Panc1 (cell line): Measurements from ENCODE around the gene SMPD1. TPM values are rescaled to one million over a fixed set of nuclear protein-coding genes. Genes with fewer than 3 reads are reported as not detected.
A peak's percentile ranks its signal among the peaks of the same experiment; 100 is the strongest.

ENCODE experiments used
- ATAC-seq: fragments of 200-7000 bp; cut with Tn5 transposase; 2 replicates; pipeline ENCODE4 v1.9.1; 2020; ENCODE audit warnings: mild to moderate bottlenecking, moderate library complexity
- Bru-seq: library from RNA; stranded (reverse); fragments of 400-500 nt; gene quantifications from one replicate; lab custom pipeline; 2021; lab: Mats Ljungman, UMichigan
- BruChase-seq, 2 experiments: library from RNA; stranded (reverse); fragments of 400-500 nt; gene quantifications; one replicate each; lab custom pipeline; 2021; lab: Mats Ljungman, UMichigan
- BruUV-seq: library from RNA; stranded (reverse); fragments of 400-500 nt; replicated peaks from 2 replicates; lab custom pipeline; 2021; lab: Mats Ljungman, UMichigan
- CTCF ChIA-PET: fragments of 300-600 bp; sonication (Branson Sonifier 250); formaldehyde crosslinking; loops from one replicate; lab custom pipeline; 2022; ENCODE audit warnings: antibody characterized with exemption; lab: Charles Lee
- POLR2A ChIA-PET: fragments of 300-600 bp; sonication (Branson Sonifier 250); formaldehyde crosslinking; loops from one replicate; lab custom pipeline; 2022; ENCODE audit warnings: antibody characterized with exemption; lab: Charles Lee
- DNase-seq: peaks from one replicate; pipeline ENCODE4 v3.0.0-alpha.2; 2010; ENCODE audit warnings: low read depth, low spot score
- H3K27ac ChIP-seq: 2 replicates; pipeline ENCODE4 v1.5.1; 2011; ENCODE audit warnings: mild to moderate bottlenecking, low read length, inconsistent platforms
- H3K27me3 ChIP-seq: fragments of 200-500 bp; sonication (Bioruptor generic); 2 replicates; pipeline ENCODE4 v1.6.0; 2014; ENCODE audit warnings: low read length, inconsistent platforms; ENCODE audit not compliant: control insufficient read depth, insufficient read depth
- H3K36me3 ChIP-seq: fragments of 200-500 bp; sonication (Bioruptor generic); 2 replicates; pipeline ENCODE4 v1.5.1; 2014; ENCODE audit warnings: inconsistent platforms, mild to moderate bottlenecking, low read length, moderate library complexity; ENCODE audit not compliant: control insufficient read depth, insufficient read depth
- H3K4me1 ChIP-seq: 2 replicates; pipeline ENCODE4 v1.5.1; 2011; ENCODE audit warnings: inconsistent platforms, mild to moderate bottlenecking, low read length, moderate library complexity; ENCODE audit not compliant: control insufficient read depth, insufficient read depth
- H3K4me3 ChIP-seq, 2 experiments: 2 replicates each; pipeline ENCODE4 v1.5.1; 2011 to 2012; ENCODE audit warnings: low read depth in 2 of 2, low read length in 2 of 2, mild to moderate bottlenecking in 2 of 2, inconsistent platforms in 1 of 2, moderate library complexity in 1 of 2
- H3K9me3 ChIP-seq: fragments of 200-500 bp; sonication (Bioruptor generic); 2 replicates; pipeline ENCODE4 v1.5.1; 2014; ENCODE audit warnings: low read depth, mild to moderate bottlenecking, inconsistent platforms, low read length, moderate library complexity; ENCODE audit not compliant: control insufficient read depth, insufficient read depth
- POLR2AphosphoS5 ChIP-seq: IDR thresholded peaks from 2 replicates; pipeline ENCODE4 v1.6.1; 2012; ENCODE audit warnings: mild to moderate bottlenecking, low read depth, low read length, moderate library complexity
- REST ChIP-seq, 2 experiments: IDR thresholded peaks; 2 replicates each; pipeline ENCODE4 v1.6.1; 2011 to 2012; ENCODE audit warnings: low read depth in 2 of 2, control low read depth in 1 of 2, low read length in 1 of 2, mild to moderate bottlenecking in 1 of 2, moderate library complexity in 1 of 2; ENCODE audit not compliant: insufficient read depth in 1 of 2
- SIN3A ChIP-seq: IDR thresholded peaks from 2 replicates; pipeline ENCODE4 v1.6.1; 2012; ENCODE audit warnings: low read depth, mild to moderate bottlenecking, low read length, moderate library complexity, borderline replicate concordance; ENCODE audit not compliant: insufficient read depth
- TCF7L2 ChIP-seq: IDR thresholded peaks from 2 replicates; pipeline ENCODE4 v1.6.1; 2011; ENCODE audit warnings: mild to moderate bottlenecking, low read depth, low read length, inconsistent platforms
- in situ Hi-C: cut with HindIII; loops from 2 replicates; pipeline ENCODE4 v1.10.0; 2016; ENCODE audit warnings: low sequenced_read_pairs, low pct_unique_long_range_greater_than_20kb
- intact Hi-C: fragments of 100-400 bp; cut with micrococcal nuclease; formaldehyde crosslinking; loops from one replicate; pipeline ENCODE4 v1.10.0; 2022; ENCODE audit not compliant: unreplicated experiment
- long read RNA-seq: library from polyadenylated mRNA; unstranded; transcript quantifications from one replicate; pipeline ENCODE4 v2.0.0, GENCODE V29; 2021; ENCODE audit not compliant: unreplicated experiment
- polyA plus RNA-seq: library from polyadenylated mRNA; unstranded; fragments of >200 nt; gene quantifications from one replicate; pipeline ENCODE4 v1.2.1, GENCODE V29; 2012; ENCODE audit warnings: missing spikeins; ENCODE audit not compliant: insufficient read length
- total RNA-seq: library from RNA; stranded (reverse); gene quantifications from one replicate; pipeline ENCODE4 v1.2.1, GENCODE V29; 2021; ENCODE audit not compliant: unreplicated experiment
- TF ChIP-seq, protein P1 (sequence below): fragments of 450-650 bp; IDR thresholded peaks from 2 replicates; pipeline ENCODE4 v1.5.1; 2017; ENCODE audit warnings: mild to moderate bottlenecking

SMPD1 gene
- total RNA-seq (20.0 TPM), Bru-seq, nascent RNA (percentile 43 among the genes with signal in this experiment), BruChase-seq, experiment 1, labeled RNA remaining after a 2-hour chase (percentile 49 among the genes with signal in this experiment), BruChase-seq, experiment 2, labeled RNA remaining after a 6-hour chase (percentile 63 among the genes with signal in this experiment)
- polyA plus RNA-seq = 15.0 TPM
- long read RNA-seq, partial matches to known transcripts = 8 of 19 reads
- long read RNA-seq, other reads (novel, unspliced or antisense) = 6 of 19 reads

GRCh38 chr11:6389905-6390717 lies at the start of gene SMPD1:
Gene SMPD1, plus strand, starts transcription at chr11:6390474. Its CDS starts 125 bp downstream, at chr11:6390599.
- BruUV-seq = no TSS peak
- Histone ChIP-seq H3K4me3 (peak within 1 kb of the TSS; percentile 58 to 66), H3K27ac (peak within 1 kb of the TSS; percentile 44), H3K27me3 (no peaks in the 10 kb centered on the region), H3K9me3 (no peaks in the 10 kb centered on the region), H3K4me1 (peaks cover 8% of the 10 kb centered on the region), H3K36me3 (no peaks in the 10 kb centered on the region)
- CTCF ChIA-PET = interaction anchor here (0.7 to 1.6 kb wide), 3 partner anchors 11 to 91 kb away, joined by 4 to 10 read pairs (median 10); no protein-coding TSS in a partner anchor
- POLR2A ChIA-PET = interaction anchor here (0.6 to 0.7 kb wide), 3 partner anchors 84 to 666 kb away, joined by 3 to 9 read pairs (median 6); partner anchors contain the start of gene TRIM3
- ATAC-seq (peak; percentile 97), DNase-seq (peak; percentile 86)
- in situ Hi-C loops (no loop called here), intact Hi-C loops (no loop called here)
- peak; percentile 82; the same call in 1 of the 2 replicates for TF ChIP-seq TCF7L2
- no peak; the same call in 1 of the 2 replicates for TF ChIP-seq POLR2AphosphoS5
- TF ChIP-seq SIN3A = peak; percentile 99
- TF ChIP-seq, protein P1, sequence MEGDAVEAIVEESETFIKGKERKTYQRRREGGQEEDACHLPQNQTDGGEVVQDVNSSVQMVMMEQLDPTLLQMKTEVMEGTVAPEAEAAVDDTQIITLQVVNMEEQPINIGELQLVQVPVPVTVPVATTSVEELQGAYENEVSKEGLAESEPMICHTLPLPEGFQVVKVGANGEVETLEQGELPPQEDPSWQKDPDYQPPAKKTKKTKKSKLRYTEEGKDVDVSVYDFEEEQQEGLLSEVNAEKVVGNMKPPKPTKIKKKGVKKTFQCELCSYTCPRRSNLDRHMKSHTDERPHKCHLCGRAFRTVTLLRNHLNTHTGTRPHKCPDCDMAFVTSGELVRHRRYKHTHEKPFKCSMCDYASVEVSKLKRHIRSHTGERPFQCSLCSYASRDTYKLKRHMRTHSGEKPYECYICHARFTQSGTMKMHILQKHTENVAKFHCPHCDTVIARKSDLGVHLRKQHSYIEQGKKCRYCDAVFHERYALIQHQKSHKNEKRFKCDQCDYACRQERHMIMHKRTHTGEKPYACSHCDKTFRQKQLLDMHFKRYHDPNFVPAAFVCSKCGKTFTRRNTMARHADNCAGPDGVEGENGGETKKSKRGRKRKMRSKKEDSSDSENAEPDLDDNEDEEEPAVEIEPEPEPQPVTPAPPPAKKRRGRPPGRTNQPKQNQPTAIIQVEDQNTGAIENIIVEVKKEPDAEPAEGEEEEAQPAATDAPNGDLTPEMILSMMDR = no peak
- TF ChIP-seq REST (IDR thresholded peaks at IDR 0.05; ENCODE audit: insufficient read depth in 1 of 2, low read depth in 2 of 2, low read length in 1 of 2) = no peak

GRCh38 chr11:6345366-6345765 lies 44.9 kb upstream of the SMPD1 start:
- no peaks in the 10 kb centered on the region for H3K9me3 ChIP-seq
- ChIA-PET POLR2A (interaction anchor here (0.7 to 0.9 kb wide), 2 partner anchors 10 to 304 kb away, joined by 3 read pairs; no protein-coding TSS in a partner anchor), CTCF (interaction anchor here (1.1 kb wide), 1 partner anchor 18 kb away, joined by 4 read pairs; no protein-coding TSS in a partner anchor)
- no peak for ATAC-seq
- H3K27me3 ChIP-seq = no peaks in the 10 kb centered on the region
- no peak overlapping the region for H3K4me3 ChIP-seq
- intact Hi-C loops = no loop called here
- no peak overlapping the region for H3K27ac ChIP-seq
- TF ChIP-seq, protein P1 = no peak
- no peak for TF ChIP-seq SIN3A
- no peak for TF ChIP-seq REST (IDR thresholded peaks at IDR 0.05; ENCODE audit: insufficient read depth in 1 of 2, low read depth in 2 of 2, low read length in 1 of 2)
- TF ChIP-seq POLR2AphosphoS5 = no peak
- TF ChIP-seq TCF7L2 = no peak
- in situ Hi-C loops = no loop called here
- DNase-seq = no peak
- H3K36me3 ChIP-seq = no peaks in the 10 kb centered on the region
- no peaks in the 10 kb centered on the region for H3K4me1 ChIP-seq
- BruUV-seq = no TSS peak
